K562 (cell line): Measurements from ENCODE around the gene SPANXN5. TPM values are rescaled to one million over a fixed set of nuclear protein-coding genes. Genes with fewer than 3 reads are reported as not detected.
A peak's percentile ranks its signal among the peaks of the same experiment; 100 is the strongest.
"Not testable (repeated sequence)": the region's sequence is repeated elsewhere in the genome, so short reads cannot be mapped to it uniquely, and the experiment has no call there.

Experiments
- ATAC-seq: fragments of 200-7000 bp; cut with Tn5 transposase; 3 replicates; pipeline ENCODE4 v1.9.1; 2020; ENCODE audit warnings: moderate library complexity
- Bru-seq: library from RNA; stranded (reverse); fragments of 400-500 nt; gene quantifications from one replicate; lab custom pipeline; 2021; lab: Mats Ljungman, UMichigan
- BruChase-seq, 2 experiments: library from RNA; stranded (reverse); fragments of 400-500 nt; gene quantifications; one replicate each; lab custom pipeline; 2021; lab: Mats Ljungman, UMichigan
- BruUV-seq: library from RNA; stranded (reverse); fragments of 400-500 nt; replicated peaks from 2 replicates; lab custom pipeline; 2021; lab: Mats Ljungman, UMichigan
- CTCF ChIA-PET: fragments of 300-600 bp; formaldehyde crosslinking; extraction: SDS; loops from one replicate; lab custom pipeline; 2021; ENCODE audit warnings: low intra/inter-chr PET ratio; lab: Yijun Ruan, JAX
- POLR2A ChIA-PET: fragments of 300-600, 350-650 bp; sonication (Branson Sonifier 250); formaldehyde crosslinking; extraction: SDS; loops from one replicate; lab custom pipeline; 2021; ENCODE audit warnings: antibody characterized with exemption, inconsistent platforms; lab: Yijun Ruan, JAX
- DNase-seq, 4 experiments: peaks; one replicate each; pipeline versions ENCODE4 v3.0.0 to v3.0.0-alpha.2; 2011 to 2018; ENCODE audit warnings: low spot score in 3 of 4, mixed read lengths in 3 of 4; ENCODE audit errors: extremely low read depth in 1 of 4
- FAIRE-seq: peaks from 2 replicates; lab custom pipeline; 2011; peaks lifted over from hg19 to GRCh38; lab: Jason Lieb, UNC
- H2AFZ ChIP-seq: 2 replicates; pipeline ENCODE4 v1.6.0; 2011; ENCODE audit warnings: low read depth, low read length, control low read depth, inconsistent platforms
- H3K27ac ChIP-seq: fragments of 200-600 bp; 3 replicates; pipeline ENCODE4 v1.8.0; 2011; ENCODE audit warnings: low read depth, mild to moderate bottlenecking, control low read depth, inconsistent platforms, low read length, moderate library complexity, mixed read lengths; ENCODE audit errors: extremely low read depth
- H3K27me3 ChIP-seq, 2 experiments: fragments of 300-600 bp in 1 of 2; 2 replicates in 1 of 2; 3 replicates in 1 of 2; pipeline versions ENCODE4 v1.6.0 to v1.8.0; 2011; ENCODE audit warnings: inconsistent platforms in 2 of 2, low read length in 2 of 2, mild to moderate bottlenecking in 1 of 2, mixed read lengths in 1 of 2, moderate library complexity in 1 of 2; ENCODE audit not compliant: control insufficient read depth in 2 of 2, insufficient read depth in 2 of 2
- H3K36me3 ChIP-seq: fragments of 300-600 bp; 3 replicates; pipeline ENCODE4 v1.8.0; 2011; ENCODE audit warnings: mild to moderate bottlenecking, low read length, inconsistent platforms; ENCODE audit not compliant: control insufficient read depth, insufficient read depth
- H3K4me1 ChIP-seq, 2 experiments: fragments of 200-600 bp in 1 of 2; replicated peaks in 1 of 2; 2 replicates in 1 of 2; 3 replicates in 1 of 2; pipeline versions ENCODE4 v1.5.1 to v1.8.0; 2011; ENCODE audit warnings: inconsistent platforms in 2 of 2, low read length in 2 of 2, mild to moderate bottlenecking in 1 of 2, mixed read lengths in 1 of 2, moderate library complexity in 1 of 2; ENCODE audit not compliant: control insufficient read depth in 2 of 2, insufficient read depth in 2 of 2
- H3K4me2 ChIP-seq: 2 replicates; pipeline ENCODE4 v1.6.1; 2011; ENCODE audit warnings: low read length, control low read depth, inconsistent platforms, mixed read lengths; ENCODE audit not compliant: insufficient read depth
- H3K4me3 ChIP-seq: fragments of 200-600 bp; sonication (generic), shearing (Covaris generic); 2 replicates; pipeline ENCODE4 v1.5.1; 2016; ENCODE audit warnings: control low read depth, inconsistent platforms
- H3K79me2 ChIP-seq: fragments of 200-600 bp; 3 replicates; pipeline ENCODE4 v1.8.0; 2011; ENCODE audit warnings: low read length, inconsistent platforms; ENCODE audit not compliant: control insufficient read depth, insufficient read depth
- H3K9ac ChIP-seq, 2 experiments: 2 replicates each; pipeline versions ENCODE4 v1.6.0 to v1.6.1; 2011; ENCODE audit warnings: low read depth in 2 of 2, low read length in 2 of 2, control low read depth in 1 of 2, inconsistent platforms in 1 of 2, mild to moderate bottlenecking in 1 of 2, mixed read lengths in 1 of 2; ENCODE audit not compliant: insufficient read depth in 1 of 2
- H3K9me1 ChIP-seq: one replicate; pipeline ENCODE4 v1.6.0; 2011; ENCODE audit warnings: inconsistent platforms, mild to moderate bottlenecking, low read length, moderate library complexity; ENCODE audit not compliant: control insufficient read depth, insufficient read depth
- H3K9me3 ChIP-seq: replicated peaks from 2 replicates; pipeline ENCODE4 v1.5.1; 2011; ENCODE audit warnings: low read depth, low read length, inconsistent platforms; ENCODE audit not compliant: control insufficient read depth, insufficient read depth
- H4K20me1 ChIP-seq: replicated peaks from 2 replicates; pipeline ENCODE4 v1.6.1; 2011; ENCODE audit warnings: low read length, inconsistent platforms, mixed read lengths; ENCODE audit not compliant: control insufficient read depth, insufficient read depth
- RBM25 ChIP-seq: fragments of 200-400 bp; formaldehyde crosslinking; IDR thresholded peaks from 2 replicates; pipeline ENCODE4 v1.6.1; 2018; ENCODE audit warnings: low read length, low read depth, moderate library complexity; ENCODE audit not compliant: severe bottlenecking
- ZNF146 ChIP-seq: IDR thresholded peaks from one replicate; pipeline ENCODE4 v1.6.1; 2018; ENCODE audit warnings: missing compliant biosample characterization; ENCODE audit not compliant: unreplicated experiment
- WGBS: fragments of 100-300 bp; shearing (Covaris generic); methylation state at CpG from one replicate; pipeline ENCODE4 v1.1.6; 2016; ENCODE audit warnings: low coverage, mixed read lengths; ENCODE audit not compliant: insufficient coverage; ENCODE audit errors: missing lambda C conversion rate; 5-methylcytosine and 5-hydroxymethylcytosine counted together
- in situ Hi-C: fragments of 300-500 bp; cut with MboI; formaldehyde crosslinking; loops from 4 replicates; pipeline ENCODE4 v1.15.0; 2018; ENCODE audit warnings: inconsistent platforms, mixed read lengths
- intact Hi-C: fragments of 100-400 bp; cut with micrococcal nuclease; formaldehyde crosslinking; loops from 2 replicates; pipeline ENCODE4 v1.14.2; 2022
- long read RNA-seq, 3 experiments: library from polyadenylated mRNA in 2 of 3; library from RNA in 1 of 3; unstranded in 2 of 3; stranded (forward) in 1 of 3; transcript quantifications; one replicate each; pipeline ENCODE4 v2.0.0, GENCODE V29; 2019 to 2022
- polyA minus RNA-seq, 3 experiments: library from RNA; depleted of rRNA, polyadenylated mRNA; stranded (reverse); fragments of >200 nt; gene quantifications; 2 replicates each; pipeline ENCODE4 v1.2.3, GENCODE V29; 2011
- polyA plus RNA-seq, 8 experiments: library from polyadenylated mRNA; depleted of rRNA in 4 of 8; stranded (reverse) in 5 of 8; unstranded in 3 of 8; fragments of >200 nt; fragmentation: Nextera tagmentation in 2 of 8; fragmentation: Illumina TruSeq in 1 of 8; extraction: Ambion mirVana in 2 of 8; extraction: Trizol in 1 of 8; gene quantifications; 2 replicates each; pipeline versions ENCODE4 v1.2.1 to v1.2.3, GENCODE V29; 2011 to 2014; ENCODE audit warnings: inconsistent platforms in 1 of 8, missing spikeins in 1 of 8
- total RNA-seq, 7 experiments: library from RNA; depleted of rRNA in 6 of 7; stranded (reverse); fragments of >200 nt in 6 of 7; fragmentation: Illumina TruSeq in 2 of 7; extraction: Trizol in 2 of 7; gene quantifications; 2 replicates each; pipeline versions ENCODE4 v1.2.1 to v1.2.3, GENCODE V29; 2011 to 2021; ENCODE audit warnings: low replicate concordance in 1 of 7

SPANXN5 gene
- not detected in 2 replicates for total RNA-seq (2011; cell fraction: chromatin; rRNA removed; ENCODE audit: low replicate concordance)
- total RNA-seq (2011; cell fraction: nucleolus; rRNA removed), result not detected in 2 replicates
- total RNA-seq (2011; cell fraction: nucleoplasm; rRNA removed), result not detected in 2 replicates
- total RNA-seq (2014; rRNA removed) (not detected in 2 replicates), total RNA-seq (2014; rRNA removed; fragmentation: Illumina TruSeq; extraction: Trizol) (not detected in 2 replicates), total RNA-seq (2015; rRNA removed; fragmentation: Illumina TruSeq; extraction: Trizol) (not detected in 2 replicates), total RNA-seq (2021) (not detected in 2 replicates), polyA plus RNA-seq (2011; rRNA removed) (not detected in 2 replicates), polyA plus RNA-seq (2014; fragmentation: Illumina TruSeq; extraction: Trizol) (not detected in 2 replicates), polyA plus RNA-seq (2014; fragmentation: Nextera tagmentation; extraction: Ambion mirVana) (not detected), polyA plus RNA-seq (2014; rRNA removed) (not detected in 2 replicates), polyA minus RNA-seq (2011; rRNA and poly(A)+ RNA removed) (not detected in 2 replicates), Bru-seq, nascent RNA (not detected), BruChase-seq, experiment 1, labeled RNA remaining after a 2-hour chase (not detected), BruChase-seq, experiment 2, labeled RNA remaining after a 6-hour chase (not detected)
- not detected in 2 replicates for polyA plus RNA-seq (2011; cell fraction: cytosol; rRNA removed)
- polyA plus RNA-seq (2011; cell fraction: nucleus; rRNA removed), result not detected in 2 replicates
- polyA plus RNA-seq (2012), result not detected in 2 replicates
- polyA minus RNA-seq (2011; cell fraction: cytosol; rRNA and poly(A)+ RNA removed), result not detected in 2 replicates
- not detected in 2 replicates for polyA minus RNA-seq (2011; cell fraction: nucleus; rRNA and poly(A)+ RNA removed)
- long read RNA-seq, experiment 1, result 0 reads
- long read RNA-seq, experiment 2, result 0 reads
- long read RNA-seq, experiment 3, result 0 reads

- CTCF ChIA-PET, H3K79me2 ChIP-seq, H4K20me1 ChIP-seq, FAIRE-seq, H3K9ac ChIP-seq, POLR2A ChIA-PET, H3K36me3 ChIP-seq, H3K9me1 ChIP-seq, H2AFZ ChIP-seq, H3K4me3 ChIP-seq, H3K27ac ChIP-seq, ATAC-seq, in situ Hi-C loops, intact Hi-C loops, H3K9me3 ChIP-seq, H3K4me2 ChIP-seq, DNase-seq, H3K27me3 ChIP-seq, BruUV-seq, H3K4me1 ChIP-seq: not testable (repeated sequence)
- WGBS, result 0% methylated on average over 2 of the region's 2 CpGs
Measured at GRCh38 chrX:52797327-52797726, at the start of gene SPANXN5. Gene SPANXN5 (minus strand): TSS chrX:52797427. CDS start chrX:52797348, 79 bp downstream.

- TF ChIP-seq RBM25 (peak; percentile 9), ZNF146 (CRISPR knock-in tag) (peak; percentile 64)
- TF ChIP-seq, all 486 proteins: peak for 2; not testable (repeated sequence) for 484
- H3K27me3 ChIP-seq, H3K9me1 ChIP-seq, H3K9ac ChIP-seq, BruUV-seq, CTCF ChIA-PET, H3K9me3 ChIP-seq, H3K4me2 ChIP-seq, H3K27ac ChIP-seq, H3K4me1 ChIP-seq, FAIRE-seq, H2AFZ ChIP-seq, H4K20me1 ChIP-seq, POLR2A ChIA-PET, intact Hi-C loops, DNase-seq, in situ Hi-C loops, H3K79me2 ChIP-seq, H3K36me3 ChIP-seq, H3K4me3 ChIP-seq, ATAC-seq: not testable (repeated sequence)
- 7% methylated on average over 3 of the region's 3 CpGs for WGBS
Measured at GRCh38 chrX:52843619-52844018, 46.4 kb upstream of the SPANXN5 start.
